HS-27A (cell line): ENCODE data around the gene CD151.

Experiments used
- DNase-seq: peaks from one replicate; pipeline ENCODE4 v3.0.0-alpha.2; 2012; ENCODE audit warnings: low read depth, missing footprints

The CD151 gene

GRCh38 chr11:829176-829846, 3.4 kb upstream of the CD151 start:
- DNase-seq, result no peak

GRCh38 chr11:829847-830294, 2.9 kb upstream of the CD151 start:
- no peak for DNase-seq

- DNase-seq, result no peak
Observed at GRCh38 chr11:830295-831117, 2.2 kb upstream of the CD151 start.

GRCh38 chr11:831118-831864, 1.5 kb upstream of the CD151 start:
- DNase-seq, result no peak

- DNase-seq, result no peak
Observed at GRCh38 chr11:831961-832528, 707 bp upstream of the CD151 start.

GRCh38 chr11:833114-833791, 501 bp downstream of the CD151 start:
- DNase-seq, result no peak

GRCh38 chr11:833849-834311, 1.1 kb downstream of the CD151 start:
- no peak for DNase-seq

- peak; percentile 83 for DNase-seq
Observed at GRCh38 chr11:834371-835316, 1.9 kb downstream of the CD151 start.

- no peak for DNase-seq
Observed at GRCh38 chr11:836274-836673, 3.5 kb downstream of the CD151 start.

- DNase-seq, result no peak
Observed at GRCh38 chr11:836700-837099, 3.9 kb downstream of the CD151 start.

GRCh38 chr11:837189-837989, 4.6 kb downstream of the CD151 start:
- no peak for DNase-seq

- no peak for DNase-seq
Observed at GRCh38 chr11:837990-838307, 5.2 kb downstream of the CD151 start.

- DNase-seq, result no peak
Observed at GRCh38 chr11:838441-839279, 5.9 kb downstream of the CD151 start.

GRCh38 chr11:839280-839623, 6.5 kb downstream of the CD151 start:
- no peak for DNase-seq

- no peak for DNase-seq
Observed at GRCh38 chr11:839875-840617, 7.3 kb downstream of the CD151 start.

- DNase-seq, result no peak
Observed at GRCh38 chr11:841981-842369, 9.2 kb downstream of the CD151 start.

GRCh38 chr11:842370-843002, 9.7 kb downstream of the CD151 start, which contains the start of the genes POLR2L and TSPAN4:
Gene POLR2L, minus strand, starts transcription at chr11:842529. Its CDS starts 21 bp downstream, at chr11:842508.
Gene TSPAN4, plus strand, starts transcription at chr11:842852. Its CDS starts 7,453 bp downstream, at chr11:850305.
- no peak for DNase-seq
